A549 (cell line): ENCODE results near the gene SLC25A30. TPM values are rescaled to one million over a fixed set of nuclear protein-coding genes. Genes with fewer than 3 reads are reported as not detected.

Experiments used
- ATAC-seq, 2 experiments: fragments of 200-7000 bp in 1 of 2; fragments of >200 bp in 1 of 2; cut with Nextera tagmentation in 1 of 2; cut with Tn5 transposase in 1 of 2; 3 replicates each; pipeline versions ENCODE4 v1.8.0 to v1.9.1; 2018 to 2020; ENCODE audit warnings: mild to moderate bottlenecking in 1 of 2, moderate library complexity in 1 of 2
- CTCF ChIA-PET: fragments of 300-600 bp; sonication (Branson Sonifier 250); formaldehyde crosslinking; extraction: SDS; loops from one replicate; lab custom pipeline; 2021; ENCODE audit warnings: antibody characterized with exemption, inconsistent platforms; lab: Yijun Ruan, JAX
- POLR2A ChIA-PET: fragments of 350-600 bp; formaldehyde crosslinking; extraction: SDS; loops from one replicate; lab custom pipeline; 2021; ENCODE audit warnings: antibody characterized with exemption, inconsistent platforms; lab: Yijun Ruan, JAX
- DNase-seq, 2 experiments: peaks; one replicate each; pipeline versions ENCODE4 v3.0.0 to v3.0.0-alpha.2; 2011 to 2016; ENCODE audit warnings: low read depth in 1 of 2, low spot score in 1 of 2
- FAIRE-seq: peaks from 2 replicates; lab custom pipeline; 2011; peaks lifted over from hg19 to GRCh38; lab: Jason Lieb, UNC
- H3K27ac ChIP-seq, 2 experiments: fragments of >200 bp; sonication (Bioruptor Twin); formaldehyde crosslinking; 3 replicates each; pipeline ENCODE4 v1.5.1; 2016 to 2017
- H3K4me1 ChIP-seq: fragments of >200 bp; sonication (Bioruptor Twin); formaldehyde crosslinking; 3 replicates; pipeline ENCODE4 v1.6.1; 2016
- H3K4me2 ChIP-seq: fragments of >200 bp; sonication (Bioruptor Twin); formaldehyde crosslinking; 3 replicates; pipeline ENCODE4 v1.6.1; 2016
- H3K4me3 ChIP-seq: fragments of >200 bp; sonication (Bioruptor Twin); formaldehyde crosslinking; 3 replicates; pipeline ENCODE4 v1.5.1; 2016
- H3K9me3 ChIP-seq: fragments of >200 bp; sonication (Bioruptor Twin); formaldehyde crosslinking; 3 replicates; pipeline ENCODE4 v1.6.1; 2016
- BHLHE40 ChIP-seq: IDR thresholded peaks from 2 replicates; pipeline ENCODE4 v1.6.1; 2012; ENCODE audit warnings: low read depth, low read length, inconsistent platforms
- CBX8 ChIP-seq: fragments of 200-600 bp; sonication (generic); IDR thresholded peaks from 2 replicates; pipeline ENCODE4 v1.6.1; 2016
- ESRRA ChIP-seq: fragments of 150-350 bp; IDR thresholded peaks from 2 replicates; pipeline ENCODE4 v1.6.1; 2014; ENCODE audit warnings: mild to moderate bottlenecking, low read length, borderline replicate concordance
- JUN ChIP-seq, 2 experiments: fragments of >200 bp; sonication (Bioruptor Twin); formaldehyde crosslinking; IDR thresholded peaks; 2 replicates in 1 of 2; 3 replicates in 1 of 2; pipeline ENCODE4 v1.6.1; 2016 to 2017
- MYC ChIP-seq: IDR thresholded peaks from 2 replicates; pipeline ENCODE4 v1.6.1; 2012; ENCODE audit warnings: mild to moderate bottlenecking, inconsistent platforms, low read length, improper control_type of control experiment, borderline replicate concordance
- PHF8 ChIP-seq: fragments of 200-600 bp; sonication (generic); IDR thresholded peaks from 2 replicates; pipeline ENCODE4 v1.6.1; 2016; ENCODE audit warnings: low read depth, mild to moderate bottlenecking, antibody characterized with exemption, moderate library complexity, borderline replicate concordance
- POLR2A ChIP-seq: IDR thresholded peaks from 2 replicates; pipeline ENCODE4 v1.6.1; 2012; ENCODE audit warnings: mild to moderate bottlenecking, low read length
- RCOR1 ChIP-seq: fragments of 150-350 bp; IDR thresholded peaks from 2 replicates; pipeline ENCODE4 v1.6.1; 2014; ENCODE audit warnings: antibody characterized with exemption, low read length, low read depth
- SMC3 ChIP-seq: fragments of >200 bp; sonication (Bioruptor Twin); formaldehyde crosslinking; IDR thresholded peaks from 3 replicates; pipeline ENCODE4 v1.6.1; 2018; ENCODE audit warnings: inconsistent platforms
- SREBF2 ChIP-seq: fragments of 450-650 bp; IDR thresholded peaks from 2 replicates; pipeline ENCODE4 v1.6.1; 2014; ENCODE audit warnings: mild to moderate bottlenecking, moderate library complexity
- ZFP36 ChIP-seq: fragments of 450-650 bp; IDR thresholded peaks from 2 replicates; pipeline ENCODE4 v1.6.1; 2014; ENCODE audit warnings: borderline replicate concordance; ENCODE audit not compliant: partially characterized antibody
- ZSCAN20 ChIP-seq: fragments of 250-450 bp; sonication (Bioruptor Pico); IDR thresholded peaks from 2 replicates; pipeline ENCODE4 v1.8.0; 2022; ENCODE audit warnings: mild to moderate bottlenecking, moderate library complexity
- WGBS: methylation state at CpG from one replicate; pipeline ENCODE4 v1.1.6; 2017; ENCODE audit errors: missing lambda C conversion rate; 5-methylcytosine and 5-hydroxymethylcytosine counted together
- polyA minus RNA-seq: library from RNA; depleted of rRNA, polyadenylated mRNA; stranded (reverse); fragments of >200 nt; gene quantifications from 2 replicates; pipeline ENCODE4 v1.2.3, GENCODE V29; 2011; rRNA and poly(A)+ RNA removed
- polyA plus RNA-seq, 4 experiments: library from polyadenylated mRNA; depleted of rRNA in 3 of 4; stranded (reverse); fragments of >200 nt; fragmentation: RNase III in 1 of 4; extraction: RNeasy Plus Mini Kit Qiagen cat#74134 plus additional on column Dnase treatment in 1 of 4; gene quantifications; 2 replicates in 3 of 4; 3 replicates in 1 of 4; pipeline ENCODE4 v1.2.3, GENCODE V29; 2011 to 2017
- TF ChIP-seq, protein P1 (sequence below): fragments of >200 bp; sonication (Bioruptor Twin); formaldehyde crosslinking; IDR thresholded peaks from 3 replicates; pipeline ENCODE4 v1.6.1; 2016
- TF ChIP-seq, protein P2 (sequence below): IDR thresholded peaks from 2 replicates; pipeline ENCODE4 v1.6.1; 2012
- TF ChIP-seq, protein P3 (sequence below): IDR thresholded peaks from 2 replicates; pipeline ENCODE4 v1.6.1; 2012; ENCODE audit warnings: low read depth, borderline replicate concordance

Gene SLC25A30, protein sequence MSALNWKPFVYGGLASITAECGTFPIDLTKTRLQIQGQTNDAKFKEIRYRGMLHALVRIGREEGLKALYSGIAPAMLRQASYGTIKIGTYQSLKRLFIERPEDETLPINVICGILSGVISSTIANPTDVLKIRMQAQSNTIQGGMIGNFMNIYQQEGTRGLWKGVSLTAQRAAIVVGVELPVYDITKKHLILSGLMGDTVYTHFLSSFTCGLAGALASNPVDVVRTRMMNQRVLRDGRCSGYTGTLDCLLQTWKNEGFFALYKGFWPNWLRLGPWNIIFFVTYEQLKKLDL
- polyA plus RNA-seq (2011; rRNA removed): 11.2 and 12.7 TPM in 2 replicates
- polyA plus RNA-seq (2012; cell fraction: cytosol; rRNA removed): 5.6 and 5.7 TPM in 2 replicates
- polyA plus RNA-seq (2012; cell fraction: nucleus; rRNA removed): 1.6 and 2.7 TPM in 2 replicates
- 10.1 to 10.6 TPM (median 10.1 TPM) in 3 replicates for polyA plus RNA-seq (2017; fragmentation: RNase III; extraction: RNeasy Plus Mini Kit Qiagen cat#74134 plus additional on column Dnase treatment)
- 14.8 and 28.0 TPM in 2 replicates for polyA minus RNA-seq

DNA sequence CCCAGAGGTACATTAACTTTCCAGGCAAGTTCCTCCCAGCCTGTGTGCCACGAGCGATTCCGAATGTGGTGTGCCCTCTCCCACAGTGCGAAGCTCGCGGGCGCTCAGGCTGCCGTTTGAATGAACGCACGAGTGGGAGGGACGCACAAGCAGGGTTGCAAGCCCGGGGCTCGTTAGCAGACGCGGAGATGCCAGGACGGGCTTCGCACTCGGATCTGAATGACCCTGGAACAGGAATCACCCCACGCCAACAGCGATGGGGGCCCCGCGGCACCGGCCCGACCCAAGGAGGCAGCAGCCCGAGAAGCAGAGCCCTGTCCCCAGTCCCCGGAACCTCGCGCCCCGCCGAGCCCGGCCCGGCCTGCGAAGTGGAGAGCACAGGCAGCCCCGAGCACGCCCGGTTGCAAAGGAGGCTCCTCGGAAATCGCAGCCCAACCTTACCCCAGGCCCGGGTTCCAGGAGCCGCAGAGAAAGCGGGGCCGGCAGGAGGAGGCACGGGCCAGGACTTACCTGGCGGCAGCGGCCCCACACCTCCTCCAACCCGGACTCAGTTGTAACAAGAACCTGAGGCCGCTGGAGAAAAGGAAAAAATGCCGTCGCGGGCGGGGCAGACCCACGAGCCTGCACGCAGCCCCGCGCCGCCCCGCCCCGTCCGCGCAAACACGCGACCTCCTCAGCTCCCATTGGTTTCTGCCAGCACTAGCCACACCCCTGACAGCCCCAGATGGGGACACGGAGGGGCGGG, at the start of gene SLC25A30:
TSS of gene SLC25A30 (minus strand) at position 584 of the 745 bp plus-strand sequence. CDS start 6,948 bp downstream, outside the sequence.
- CTCF ChIA-PET: interaction anchor here (1.2 to 2.6 kb wide), 5 partner anchors 10 to 46 kb away, joined by 3 to 7 read pairs (median 4); no protein-coding TSS in a partner anchor
- peak within 1 kb of the TSS; percentile 56 for H3K4me3 ChIP-seq
- H3K4me2 ChIP-seq: peak within 1 kb of the TSS; percentile 81
- peak; percentile 96 to 97 for ATAC-seq
- peak within 1 kb of the TSS; percentile 66 to 96 for H3K27ac ChIP-seq
- H3K4me1 ChIP-seq: peaks cover 33% of the 10 kb centered on the region
- POLR2A ChIA-PET: interaction anchor here (0.9 to 2.5 kb wide), 4 partner anchors 24 to 76 kb away, joined by 3 to 15 read pairs (median 4); partner anchors contain the start of gene COG3
- TF ChIP-seq MYC (no peak), POLR2A (peak; percentile 52), CBX8 (no peak), JUN (IDR thresholded peaks at IDR 0.05) (peak in 1 of 2 experiments; percentile 60; a peak in 1 of 5 replicates)
- TF ChIP-seq, protein P1, sequence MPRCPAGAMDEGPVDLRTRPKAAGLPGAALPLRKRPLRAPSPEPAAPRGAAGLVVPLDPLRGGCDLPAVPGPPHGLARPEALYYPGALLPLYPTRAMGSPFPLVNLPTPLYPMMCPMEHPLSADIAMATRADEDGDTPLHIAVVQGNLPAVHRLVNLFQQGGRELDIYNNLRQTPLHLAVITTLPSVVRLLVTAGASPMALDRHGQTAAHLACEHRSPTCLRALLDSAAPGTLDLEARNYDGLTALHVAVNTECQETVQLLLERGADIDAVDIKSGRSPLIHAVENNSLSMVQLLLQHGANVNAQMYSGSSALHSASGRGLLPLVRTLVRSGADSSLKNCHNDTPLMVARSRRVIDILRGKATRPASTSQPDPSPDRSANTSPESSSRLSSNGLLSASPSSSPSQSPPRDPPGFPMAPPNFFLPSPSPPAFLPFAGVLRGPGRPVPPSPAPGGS: peak; percentile 53; the same call in 1 of the 3 replicates
- TF ChIP-seq, protein P2, sequence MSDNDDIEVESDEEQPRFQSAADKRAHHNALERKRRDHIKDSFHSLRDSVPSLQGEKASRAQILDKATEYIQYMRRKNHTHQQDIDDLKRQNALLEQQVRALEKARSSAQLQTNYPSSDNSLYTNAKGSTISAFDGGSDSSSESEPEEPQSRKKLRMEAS: peak; percentile 58
- TF ChIP-seq, all 56 proteins: peak for 4
- DNase-seq: peak; percentile 76 to 90
- H3K9me3 ChIP-seq: no peaks in the 10 kb centered on the region
- no peak for FAIRE-seq
- WGBS: 2% methylated on average over 9 of the region's 64 CpGs

DNA sequence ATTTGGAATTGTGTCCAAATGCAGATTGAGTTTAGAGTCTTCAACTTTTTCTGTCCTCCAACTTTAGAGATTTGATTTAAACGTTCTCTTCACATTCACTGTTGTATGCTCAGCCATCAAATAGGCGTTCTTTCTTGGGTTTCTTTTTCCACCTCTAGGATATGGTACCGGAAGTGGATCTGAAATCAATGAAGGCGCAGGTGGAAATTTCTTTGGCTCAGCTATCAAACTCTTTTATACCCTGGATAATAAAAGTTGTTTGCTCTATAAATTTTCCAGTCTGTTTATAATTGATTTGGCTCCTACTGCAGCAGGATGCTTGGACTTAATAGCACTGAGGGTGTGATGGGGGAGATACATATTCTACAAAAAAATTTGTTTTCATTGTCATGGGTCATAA, 48.2 kb upstream of the SLC25A30 start:
- no peak overlapping the region for H3K27ac ChIP-seq
- peak overlapping the region; percentile 90; the same call in 1 of the 3 replicates for H3K4me3 ChIP-seq
- DNase-seq: no peak
- TF ChIP-seq BHLHE40: no peak
- no peak for TF ChIP-seq SREBF2
- TF ChIP-seq, all 56 proteins: peak for 0
- no peak for ATAC-seq
- peaks cover 8% of the 10 kb centered on the region; the same call in 1 of the 3 replicates for H3K4me1 ChIP-seq
- no peak for FAIRE-seq
- no peaks in the 10 kb centered on the region for H3K9me3 ChIP-seq
- POLR2A ChIA-PET: no interaction called here
- 88% methylated on average over 4 of the region's 4 CpGs for WGBS
- CTCF ChIA-PET: no interaction called here
- peak overlapping the region; percentile 86 for H3K4me2 ChIP-seq

DNA sequence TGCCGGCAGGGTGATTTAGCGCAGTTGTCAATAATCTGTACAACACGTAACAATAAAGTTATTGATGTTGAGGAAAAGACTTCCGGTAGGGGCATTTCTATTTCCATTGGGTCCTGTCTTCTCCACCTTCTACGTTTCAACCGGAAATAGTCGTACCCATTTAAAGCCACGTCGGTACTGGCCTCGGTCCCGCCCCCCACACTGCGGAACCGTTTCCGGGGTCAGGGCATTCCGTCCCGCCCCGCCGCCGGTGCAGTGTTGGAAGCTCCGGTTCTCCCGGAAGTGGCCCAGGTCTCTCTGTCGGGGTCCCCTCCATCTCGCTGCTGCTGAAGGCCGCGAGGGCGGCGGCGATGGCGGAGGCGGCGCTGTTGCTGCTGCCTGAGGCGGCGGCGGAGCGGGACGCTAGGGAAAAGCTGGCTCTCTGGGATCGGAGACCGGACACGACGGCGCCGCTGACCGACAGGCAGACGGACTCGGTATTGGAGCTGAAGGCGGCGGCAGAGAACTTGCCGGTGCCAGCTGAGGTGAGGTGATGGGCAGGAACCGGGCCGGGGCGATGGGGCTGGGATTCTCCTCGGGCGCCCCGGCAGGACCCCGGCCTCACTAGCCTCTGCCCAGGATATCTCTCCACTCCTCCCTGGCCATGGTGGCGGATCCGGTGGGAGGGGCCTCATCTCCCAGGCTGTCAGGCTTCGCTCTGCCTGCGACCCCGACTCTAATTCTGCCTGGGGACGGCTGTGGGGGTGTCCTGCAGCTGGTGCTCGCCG, 46.7 kb upstream of the SLC25A30 start, which contains the start of gene COG3:
TSS of gene COG3 (plus strand) at position 253 of the 767 bp plus-strand sequence. CDS start at position 351, 98 bp downstream.
- CTCF ChIA-PET: interaction anchor here (0.9 kb wide), 2 partner anchors 52 to 96 kb away, joined by 3 read pairs; no protein-coding TSS in a partner anchor
- Histone ChIP-seq H3K27ac (peak within 1 kb of the TSS; percentile 91 to 100), H3K4me3 (peak within 1 kb of the TSS; percentile 90), H3K4me1 (peaks cover 8% of the 10 kb centered on the region; the same call in 1 of the 3 replicates), H3K4me2 (peak within 1 kb of the TSS; percentile 86), H3K9me3 (no peaks in the 10 kb centered on the region)
- FAIRE-seq: no peak
- DNase-seq: peak; percentile 94
- peak; percentile 99 for ATAC-seq
- POLR2A ChIA-PET: interaction anchor here (1.4 kb wide), 1 partner anchor 47 kb away, joined by 15 read pairs; the partner anchor contains the start of gene SLC25A30
- TF ChIP-seq ZSCAN20: no peak
- TF ChIP-seq SREBF2: no peak
- no peak for TF ChIP-seq ZFP36
- TF ChIP-seq POLR2A: peak; percentile 54
- TF ChIP-seq SMC3: no peak
- TF ChIP-seq, protein P3, sequence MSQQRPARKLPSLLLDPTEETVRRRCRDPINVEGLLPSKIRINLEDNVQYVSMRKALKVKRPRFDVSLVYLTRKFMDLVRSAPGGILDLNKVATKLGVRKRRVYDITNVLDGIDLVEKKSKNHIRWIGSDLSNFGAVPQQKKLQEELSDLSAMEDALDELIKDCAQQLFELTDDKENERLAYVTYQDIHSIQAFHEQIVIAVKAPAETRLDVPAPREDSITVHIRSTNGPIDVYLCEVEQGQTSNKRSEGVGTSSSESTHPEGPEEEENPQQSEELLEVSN: 0 out of 2 replicates have a peak, but pooled peaks have one; percentile 6
- TF ChIP-seq RCOR1: no peak
- peak; percentile 87 for TF ChIP-seq PHF8
- no peak for TF ChIP-seq ESRRA
- TF ChIP-seq, protein P1: 0 out of 3 replicates have a peak, but pooled peaks have one; percentile 45
- peak in 1 of 2 experiments; percentile 61; a peak in 1 of 5 replicates for TF ChIP-seq JUN (IDR thresholded peaks at IDR 0.05)
- under 1% methylated on average over 15 of the region's 63 CpGs for WGBS
